HepG2 (cell line): Measurements from ENCODE around the gene ALOXE3. TPM values are rescaled to one million over a fixed set of nuclear protein-coding genes. Genes with fewer than 3 reads are reported as not detected.
A peak's percentile ranks its signal among the peaks of the same experiment; 100 is the strongest.

Source experiments
- ETV5 ChIP-seq: IDR thresholded peaks from 2 replicates; pipeline ENCODE4 v1.6.1; 2018; ENCODE audit warnings: missing biosample characterization, missing genetic modification reagents, inconsistent platforms, borderline replicate concordance
- FOXK1 ChIP-seq: sonication (generic); formaldehyde crosslinking; IDR thresholded peaks from 2 replicates; pipeline ENCODE4 v1.4.0; 2020; ENCODE audit warnings: low read depth, missing genetic modification reagents, borderline replicate concordance
- FOXP4 ChIP-seq: sonication (generic); formaldehyde crosslinking; IDR thresholded peaks from 2 replicates; pipeline ENCODE4 v1.4.0; 2020; ENCODE audit warnings: missing genetic modification reagents
- NFYC ChIP-seq: IDR thresholded peaks from 2 replicates; pipeline ENCODE4 v1.6.1; 2016; ENCODE audit warnings: missing genetic modification reagents, missing compliant biosample characterization
- PLRG1 ChIP-seq: fragments of 450-650 bp; conservative IDR thresholded peaks from 2 replicates; pipeline ENCODE4 v1.6.1; 2016
- RNF219 ChIP-seq: sonication (generic); formaldehyde crosslinking; IDR thresholded peaks from 2 replicates; pipeline ENCODE4 v1.5.0; 2020; ENCODE audit warnings: mild to moderate bottlenecking, missing genetic modification reagents
- SNAPC2 ChIP-seq: sonication (generic); formaldehyde crosslinking; IDR thresholded peaks from 2 replicates; pipeline ENCODE4 v1.8.1; 2022; ENCODE audit warnings: mild to moderate bottlenecking, missing genetic modification reagents
- SRSF1 ChIP-seq: fragments of 200-400 bp; formaldehyde crosslinking; optimal IDR thresholded peaks from 2 replicates; pipeline ENCODE3; 2017; ENCODE audit warnings: mild to moderate bottlenecking, low read depth, low read length, moderate library complexity
- TBL1XR1 ChIP-seq: fragments of 150-350 bp; IDR thresholded peaks from 2 replicates; pipeline ENCODE4 v1.6.1; 2014; ENCODE audit warnings: borderline replicate concordance, low read length; ENCODE audit not compliant: partially characterized antibody
- YY1 ChIP-seq: IDR thresholded peaks from 2 replicates; pipeline ENCODE4 v1.6.1; 2011; ENCODE audit warnings: low read length, low read depth, moderate library complexity, mild to moderate bottlenecking; ENCODE audit not compliant: insufficient read depth, insufficient replicate concordance
- ZNF143 ChIP-seq: sonication (generic); formaldehyde crosslinking; IDR thresholded peaks from 2 replicates; pipeline ENCODE4 v1.4.0; 2020; ENCODE audit warnings: missing genetic modification reagents
- ZNF564 ChIP-seq: sonication (generic); formaldehyde crosslinking; IDR thresholded peaks from 2 replicates; pipeline ENCODE4 v1.8.1; 2023; ENCODE audit warnings: mild to moderate bottlenecking, missing genetic modification reagents
- ZNF704 ChIP-seq: sonication (generic); formaldehyde crosslinking; IDR thresholded peaks from 2 replicates; pipeline ENCODE4 v1.8.1; 2023; ENCODE audit warnings: mild to moderate bottlenecking, inconsistent platforms, moderate library complexity, missing genetic modification reagents, borderline replicate concordance
- ZNF766 ChIP-seq: sonication (generic); formaldehyde crosslinking; IDR thresholded peaks from 2 replicates; pipeline ENCODE4 v1.5.0; 2020; ENCODE audit warnings: missing genetic modification reagents, borderline replicate concordance
- polyA plus RNA-seq, 8 experiments: library from polyadenylated mRNA; depleted of rRNA in 3 of 8; stranded (reverse) in 7 of 8; unstranded in 1 of 8; fragments of >200 nt; fragmentation: Illumina TruSeq in 4 of 8; extraction: Trizol in 4 of 8; gene quantifications; 2 replicates each; pipeline versions ENCODE4 v1.2.1 to v1.2.3, GENCODE V29; 2011 to 2016; ENCODE audit warnings: low read depth in 4 of 8, missing spikeins in 1 of 8, mixed read lengths in 1 of 8; ENCODE audit not compliant: insufficient read depth in 1 of 8
- total RNA-seq, 5 experiments: library from RNA; depleted of rRNA; stranded (reverse); fragments of >200 nt; fragmentation: Illumina TruSeq; extraction: Trizol; gene quantifications; 2 replicates each; pipeline ENCODE4 v1.2.3, GENCODE V29; 2016; ENCODE audit warnings: low read depth in 1 of 5
- TF ChIP-seq, protein P1 (sequence below): sonication (generic); formaldehyde crosslinking; IDR thresholded peaks from 2 replicates; pipeline ENCODE4 v1.5.1; 2020; ENCODE audit warnings: mild to moderate bottlenecking, moderate library complexity, missing genetic modification reagents

The ALOXE3 gene
- total and polyA plus RNA-seq, 2 of the 13 experiments (the other 11 are each of a cell fraction or from before 2014, with no cell fraction given) = 0.07 TPM; not detected in 1

DNA sequence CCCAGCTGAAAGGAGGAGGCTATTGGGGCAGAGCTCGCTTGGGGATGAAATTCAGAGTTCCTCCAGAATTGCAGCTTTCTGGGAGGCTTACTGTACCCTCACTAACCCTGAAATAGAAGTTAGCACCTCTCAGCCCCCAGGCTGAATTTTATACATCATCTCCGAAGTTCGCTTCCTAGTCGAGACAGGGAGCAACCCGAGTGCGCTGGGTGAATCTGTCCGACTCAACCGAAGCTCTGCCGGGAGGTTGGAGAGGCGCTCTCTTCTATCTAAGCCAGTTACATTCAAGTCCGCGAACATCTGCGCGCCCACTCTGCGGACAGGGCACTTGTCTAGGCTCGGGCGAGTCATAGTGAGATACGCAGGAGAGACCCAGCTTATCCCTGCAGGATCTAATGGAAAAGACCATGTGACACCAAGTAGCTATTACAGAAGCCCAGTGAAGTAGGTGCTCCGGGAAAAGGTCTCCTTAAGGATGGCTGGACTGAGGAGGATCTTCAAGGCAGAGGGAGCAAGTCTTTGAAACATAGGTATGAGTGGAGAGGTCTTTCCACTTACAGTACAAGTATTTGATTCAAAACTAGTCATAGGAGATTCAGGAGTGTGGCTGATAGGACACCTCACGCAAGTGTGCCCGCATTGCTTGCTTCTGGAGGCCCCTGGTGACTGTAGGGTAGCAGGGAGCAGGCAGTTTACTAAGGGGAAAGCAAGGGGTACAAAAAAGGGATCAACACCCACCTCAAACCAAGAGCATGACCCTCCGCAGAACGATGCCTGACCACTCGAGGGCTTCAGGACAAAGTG lies 6.2 kb upstream of the ALOXE3 start (continued):
- TF ChIP-seq, protein P1, sequence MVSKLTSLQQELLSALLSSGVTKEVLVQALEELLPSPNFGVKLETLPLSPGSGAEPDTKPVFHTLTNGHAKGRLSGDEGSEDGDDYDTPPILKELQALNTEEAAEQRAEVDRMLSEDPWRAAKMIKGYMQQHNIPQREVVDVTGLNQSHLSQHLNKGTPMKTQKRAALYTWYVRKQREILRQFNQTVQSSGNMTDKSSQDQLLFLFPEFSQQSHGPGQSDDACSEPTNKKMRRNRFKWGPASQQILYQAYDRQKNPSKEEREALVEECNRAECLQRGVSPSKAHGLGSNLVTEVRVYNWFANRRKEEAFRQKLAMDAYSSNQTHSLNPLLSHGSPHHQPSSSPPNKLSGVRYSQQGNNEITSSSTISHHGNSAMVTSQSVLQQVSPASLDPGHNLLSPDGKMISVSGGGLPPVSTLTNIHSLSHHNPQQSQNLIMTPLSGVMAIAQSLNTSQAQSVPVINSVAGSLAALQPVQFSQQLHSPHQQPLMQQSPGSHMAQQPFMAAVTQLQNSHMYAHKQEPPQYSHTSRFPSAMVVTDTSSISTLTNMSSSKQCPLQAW (CRISPR knock-in tag) = no peak
- TF ChIP-seq FOXP4 (no peak), SNAPC2 (CRISPR knock-in tag) (no peak), ZNF766 (CRISPR knock-in tag) (no peak), ETV5 (CRISPR knock-in tag) (no peak), ZNF564 (CRISPR knock-in tag) (0 out of 2 replicates have a peak, but pooled peaks have one; percentile 10), NFYC (CRISPR knock-in tag) (no peak), RNF219 (CRISPR knock-in tag) (no peak), YY1 (no peak), PLRG1 (no peak), SRSF1 (no peak), TBL1XR1 (no peak), FOXK1 (CRISPR knock-in tag) (no peak), ZNF704 (0 out of 2 replicates have a peak, but pooled peaks have one; percentile 23), ZNF143 (CRISPR knock-in tag) (no peak)
- TF ChIP-seq, all 625 proteins: peak for 5
